ENCODE results near the gene GTF3C2. TPM values are rescaled to one million over a fixed set of nuclear protein-coding genes. Genes with fewer than 3 reads are reported as not detected.

The GTF3C2 gene
- total and polyA plus RNA-seq, 2 of the 13 experiments (the other 11 are each of a cell fraction or from before 2014, with no cell fraction given) = 77.5 to 130 TPM

DNA sequence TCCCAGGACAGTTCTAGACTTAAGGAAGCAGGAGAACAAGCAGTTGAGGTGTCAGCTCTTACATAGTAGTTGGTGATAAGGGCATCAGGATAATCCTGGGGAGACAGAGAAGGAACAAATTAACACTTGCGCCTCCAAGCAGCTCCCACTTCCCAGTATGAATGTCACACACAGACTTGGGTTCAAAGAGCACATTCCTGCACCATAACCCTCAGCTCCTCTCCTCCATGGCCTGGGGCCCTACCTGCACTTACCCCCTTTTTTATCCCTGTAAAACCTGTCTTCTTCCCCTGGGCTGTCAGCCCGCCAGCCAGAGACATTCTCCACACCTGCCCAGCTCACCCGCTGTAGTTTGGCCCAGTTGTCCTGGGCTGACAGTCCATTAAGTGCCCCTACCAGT lies 44.4 kb downstream of the GTF3C2 start:
- H4K20me1 ChIP-seq (ENCODE audit: insufficient read depth, low read length) = no peaks in the 10 kb centered on the region
- no TSS peak for BruUV-seq (replicated peaks)
- H3K79me2 ChIP-seq (ENCODE audit: insufficient read depth, low read length) = no peaks in the 10 kb centered on the region
- no peaks in the 10 kb centered on the region for H3K9me3 ChIP-seq (ENCODE audit: low read length)
- peaks cover 0 to 2% of the 10 kb centered on the region in 2 experiments; a peak in 2 of 5 replicates for H3K36me3 ChIP-seq (replicated peaks in 1 of 2; ENCODE audit: control insufficient read depth in 1 of 2, insufficient read depth in 2 of 2, low read length in 2 of 2)
- H3K4me1 ChIP-seq (ENCODE audit: insufficient read depth, low read length) = peaks cover 26% of the 10 kb centered on the region
- H3K4me2 ChIP-seq (ENCODE audit: low read depth, low read length) = peak overlapping the region; percentile 34
- ChIA-PET CTCF (ENCODE audit: low intra/inter-chr PET ratio, low total read pairs) (no interaction called here), POLR2A (interaction anchor here (0.9 to 1.6 kb wide), 6 partner anchors 9 to 48 kb away, joined by 3 to 7 read pairs (median 5); partner anchors contain the start of genes GTF3C2 and MPV17)
- no peak overlapping the region for H3K9ac ChIP-seq (ENCODE audit: insufficient read depth, low read depth, low read length)
- no peak overlapping the region for H2AFZ ChIP-seq (ENCODE audit: low read length)
- peak overlapping the region; percentile 13 for H3K27ac ChIP-seq (ENCODE audit: extremely low read length, insufficient read depth, low read length)
- intact Hi-C loops (cut with micrococcal nuclease; ENCODE audit: unreplicated experiment) = no loop called here
- FAIRE-seq = peak; percentile 53
- ATAC-seq = peak; percentile 51
- in situ Hi-C loops (cut with HindIII; ENCODE audit: extremely low pct_ligation_motif_present, low pct_unique_long_range_greater_than_20kb) = no loop called here
- DNase-seq (ENCODE audit: low spot score) = no peak
- WGBS (ENCODE audit: low lambda C conversion rate) = 85% methylated on average over 3 of the region's 3 CpGs
- H3K4me3 ChIP-seq (replicated peaks in 1 of 3; ENCODE audit: insufficient read depth in 1 of 3, low read depth in 2 of 3, low read length in 3 of 3) = peak overlapping the region in 1 of 3 experiments; percentile 3; a peak in 1 of 6 replicates
- no peaks in the 10 kb centered on the region for H3K27me3 ChIP-seq (ENCODE audit: control insufficient read depth in 1 of 2, insufficient read depth in 2 of 2, low read length in 2 of 2)
- TF ChIP-seq MTF2 (CRISPR knock-in tag; IDR thresholded peaks at IDR 0.05; ENCODE audit: borderline replicate concordance) (0 out of 2 replicates have a peak, but pooled peaks have one; percentile 33), DNMT1 (CRISPR knock-in tag; IDR thresholded peaks at IDR 0.05) (no peak), MATR3 (CRISPR knock-in tag; IDR thresholded peaks at IDR 0.05) (no peak), ZNF496 (CRISPR knock-in tag; IDR thresholded peaks at IDR 0.05; ENCODE audit: insufficient replicate concordance) (no peak), NR2F6 (IDR thresholded peaks at IDR 0.05) (no peak), NR2F6 (CRISPR knock-in tag; IDR thresholded peaks at IDR 0.05) (no peak), HNF4A (CRISPR knock-in tag; IDR thresholded peaks at IDR 0.05) (peak; percentile 68), TEAD3 (CRISPR knock-in tag; optimal IDR thresholded peaks at IDR 0.05; ENCODE audit: borderline replicate concordance) (peak; percentile 68), KAT8 (CRISPR knock-in tag; IDR thresholded peaks at IDR 0.05) (no peak), ATM (IDR thresholded peaks at IDR 0.05; ENCODE audit: borderline replicate concordance) (no peak)
- TF ChIP-seq, protein P1, sequence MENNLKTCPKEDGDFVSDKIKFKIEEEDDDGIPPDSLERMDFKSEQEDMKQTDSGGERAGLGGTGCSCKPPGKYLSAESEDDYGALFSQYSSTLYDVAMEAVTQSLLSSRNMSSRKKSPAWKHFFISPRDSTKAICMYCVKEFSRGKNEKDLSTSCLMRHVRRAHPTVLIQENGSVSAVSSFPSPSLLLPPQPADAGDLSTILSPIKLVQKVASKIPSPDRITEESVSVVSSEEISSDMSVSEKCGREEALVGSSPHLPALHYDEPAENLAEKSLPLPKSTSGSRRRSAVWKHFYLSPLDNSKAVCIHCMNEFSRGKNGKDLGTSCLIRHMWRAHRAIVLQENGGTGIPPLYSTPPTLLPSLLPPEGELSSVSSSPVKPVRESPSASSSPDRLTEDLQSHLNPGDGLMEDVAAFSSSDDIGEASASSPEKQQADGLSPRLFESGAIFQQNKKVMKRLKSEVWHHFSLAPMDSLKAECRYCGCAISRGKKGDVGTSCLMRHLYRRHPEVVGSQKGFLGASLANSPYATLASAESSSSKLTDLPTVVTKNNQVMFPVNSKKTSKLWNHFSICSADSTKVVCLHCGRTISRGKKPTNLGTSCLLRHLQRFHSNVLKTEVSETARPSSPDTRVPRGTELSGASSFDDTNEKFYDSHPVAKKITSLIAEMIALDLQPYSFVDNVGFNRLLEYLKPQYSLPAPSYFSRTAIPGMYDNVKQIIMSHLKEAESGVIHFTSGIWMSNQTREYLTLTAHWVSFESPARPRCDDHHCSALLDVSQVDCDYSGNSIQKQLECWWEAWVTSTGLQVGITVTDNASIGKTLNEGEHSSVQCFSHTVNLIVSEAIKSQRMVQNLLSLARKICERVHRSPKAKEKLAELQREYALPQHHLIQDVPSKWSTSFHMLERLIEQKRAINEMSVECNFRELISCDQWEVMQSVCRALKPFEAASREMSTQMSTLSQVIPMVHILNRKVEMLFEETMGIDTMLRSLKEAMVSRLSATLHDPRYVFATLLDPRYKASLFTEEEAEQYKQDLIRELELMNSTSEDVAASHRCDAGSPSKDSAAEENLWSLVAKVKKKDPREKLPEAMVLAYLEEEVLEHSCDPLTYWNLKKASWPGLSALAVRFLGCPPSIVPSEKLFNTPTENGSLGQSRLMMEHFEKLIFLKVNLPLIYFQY (CRISPR knock-in tag; IDR thresholded peaks at IDR 0.05; ENCODE audit: borderline replicate concordance) = no peak
- TF ChIP-seq, protein P2, sequence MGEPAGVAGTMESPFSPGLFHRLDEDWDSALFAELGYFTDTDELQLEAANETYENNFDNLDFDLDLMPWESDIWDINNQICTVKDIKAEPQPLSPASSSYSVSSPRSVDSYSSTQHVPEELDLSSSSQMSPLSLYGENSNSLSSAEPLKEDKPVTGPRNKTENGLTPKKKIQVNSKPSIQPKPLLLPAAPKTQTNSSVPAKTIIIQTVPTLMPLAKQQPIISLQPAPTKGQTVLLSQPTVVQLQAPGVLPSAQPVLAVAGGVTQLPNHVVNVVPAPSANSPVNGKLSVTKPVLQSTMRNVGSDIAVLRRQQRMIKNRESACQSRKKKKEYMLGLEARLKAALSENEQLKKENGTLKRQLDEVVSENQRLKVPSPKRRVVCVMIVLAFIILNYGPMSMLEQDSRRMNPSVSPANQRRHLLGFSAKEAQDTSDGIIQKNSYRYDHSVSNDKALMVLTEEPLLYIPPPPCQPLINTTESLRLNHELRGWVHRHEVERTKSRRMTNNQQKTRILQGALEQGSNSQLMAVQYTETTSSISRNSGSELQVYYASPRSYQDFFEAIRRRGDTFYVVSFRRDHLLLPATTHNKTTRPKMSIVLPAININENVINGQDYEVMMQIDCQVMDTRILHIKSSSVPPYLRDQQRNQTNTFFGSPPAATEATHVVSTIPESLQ (CRISPR knock-in tag; conservative IDR thresholded peaks at IDR 0.05) = no peak
- TF ChIP-seq, protein P3, sequence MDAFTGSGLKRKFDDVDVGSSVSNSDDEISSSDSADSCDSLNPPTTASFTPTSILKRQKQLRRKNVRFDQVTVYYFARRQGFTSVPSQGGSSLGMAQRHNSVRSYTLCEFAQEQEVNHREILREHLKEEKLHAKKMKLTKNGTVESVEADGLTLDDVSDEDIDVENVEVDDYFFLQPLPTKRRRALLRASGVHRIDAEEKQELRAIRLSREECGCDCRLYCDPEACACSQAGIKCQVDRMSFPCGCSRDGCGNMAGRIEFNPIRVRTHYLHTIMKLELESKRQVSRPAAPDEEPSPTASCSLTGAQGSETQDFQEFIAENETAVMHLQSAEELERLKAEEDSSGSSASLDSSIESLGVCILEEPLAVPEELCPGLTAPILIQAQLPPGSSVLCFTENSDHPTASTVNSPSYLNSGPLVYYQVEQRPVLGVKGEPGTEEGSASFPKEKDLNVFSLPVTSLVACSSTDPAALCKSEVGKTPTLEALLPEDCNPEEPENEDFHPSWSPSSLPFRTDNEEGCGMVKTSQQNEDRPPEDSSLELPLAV (CRISPR knock-in tag; conservative IDR thresholded peaks at IDR 0.05; ENCODE audit: low read depth) = no peak
- TF ChIP-seq, protein P4, sequence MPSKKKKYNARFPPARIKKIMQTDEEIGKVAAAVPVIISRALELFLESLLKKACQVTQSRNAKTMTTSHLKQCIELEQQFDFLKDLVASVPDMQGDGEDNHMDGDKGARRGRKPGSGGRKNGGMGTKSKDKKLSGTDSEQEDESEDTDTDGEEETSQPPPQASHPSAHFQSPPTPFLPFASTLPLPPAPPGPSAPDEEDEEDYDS (CRISPR knock-in tag; IDR thresholded peaks at IDR 0.05) = no peak
- TF ChIP-seq, protein P5, sequence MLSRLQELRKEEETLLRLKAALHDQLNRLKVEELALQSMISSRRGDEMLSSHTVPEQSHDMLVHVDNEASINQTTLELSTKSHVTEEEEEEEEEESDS (CRISPR knock-in tag; IDR thresholded peaks at IDR 0.05; ENCODE audit: borderline replicate concordance) = no peak
